HEK293 (cell line): ENCODE data around the gene ST6GAL1.

Experiments used
- CTCF ChIA-PET: fragments of 350-600 bp; formaldehyde crosslinking; extraction: SDS; loops from one replicate; lab custom pipeline; 2021; ENCODE audit warnings: antibody characterized with exemption; lab: Yijun Ruan, JAX
- POLR2A ChIA-PET: fragments of 300-600 bp; formaldehyde crosslinking; extraction: SDS; loops from one replicate; lab custom pipeline; 2020; ENCODE audit warnings: antibody characterized with exemption, inconsistent platforms; lab: Yijun Ruan, JAX
- H3K27ac ChIP-seq: fragments of 200-500 bp; sonication (Bioruptor generic); 2 replicates; pipeline ENCODE4 v1.5.1; 2014; ENCODE audit warnings: low read depth, low read length, control low read depth, inconsistent platforms; ENCODE audit errors: extremely low read depth
- H3K36me3 ChIP-seq, 2 experiments: fragments of 200-500 bp in 1 of 2; sonication (Bioruptor generic) in 1 of 2; 1 replicate in 1 of 2; 2 replicates in 1 of 2; pipeline ENCODE4 v1.5.1; 2014 to 2017; ENCODE audit warnings: inconsistent platforms in 2 of 2, low read length in 2 of 2; ENCODE audit not compliant: control insufficient read depth in 2 of 2, insufficient read depth in 1 of 2
- H3K4me1 ChIP-seq: fragments of 200-500 bp; sonication (Bioruptor generic); 2 replicates; pipeline ENCODE4 v1.5.1; 2014; ENCODE audit warnings: mild to moderate bottlenecking, low read length, inconsistent platforms; ENCODE audit not compliant: control insufficient read depth, insufficient read depth
- H3K4me3 ChIP-seq: 2 replicates; pipeline ENCODE4 v1.5.1; 2011; ENCODE audit warnings: low read depth, mild to moderate bottlenecking, control low read depth, low read length, moderate library complexity
- H3K9me3 ChIP-seq: fragments of 200-500 bp; sonication (Bioruptor generic); 2 replicates; pipeline ENCODE4 v1.5.1; 2014; ENCODE audit warnings: low read depth, low read length, inconsistent platforms; ENCODE audit not compliant: control insufficient read depth, insufficient read depth
- EGR2 ChIP-seq: fragments of 450-650 bp; formaldehyde crosslinking; IDR thresholded peaks from 2 replicates; pipeline ENCODE4 v1.5.1; 2016; ENCODE audit warnings: low read depth, missing biosample characterization, missing genetic modification characterization
- GLIS2 ChIP-seq: fragments of 450-650 bp; formaldehyde crosslinking; IDR thresholded peaks from 2 replicates; pipeline ENCODE4 v1.5.1; 2016; ENCODE audit warnings: missing biosample characterization, missing genetic modification characterization
- KLF1 ChIP-seq: fragments of 450-650 bp; formaldehyde crosslinking; IDR thresholded peaks from 2 replicates; pipeline ENCODE4 v1.5.1; 2016; ENCODE audit warnings: missing biosample characterization, missing genetic modification characterization
- KLF7 ChIP-seq: fragments of 450-650 bp; formaldehyde crosslinking; IDR thresholded peaks from 2 replicates; pipeline ENCODE4 v1.5.1; 2016; ENCODE audit warnings: missing biosample characterization, missing genetic modification characterization, borderline replicate concordance
- OSR2 ChIP-seq: fragments of 450-650 bp; formaldehyde crosslinking; IDR thresholded peaks from 2 replicates; pipeline ENCODE4 v1.5.1; 2016; ENCODE audit warnings: missing biosample characterization, missing genetic modification characterization
- OVOL3 ChIP-seq: fragments of 450-650 bp; formaldehyde crosslinking; IDR thresholded peaks from 2 replicates; pipeline ENCODE4 v1.5.1; 2016; ENCODE audit warnings: missing biosample characterization, missing genetic modification characterization
- ZBTB11 ChIP-seq: fragments of 450-650 bp; formaldehyde crosslinking; conservative IDR thresholded peaks from 2 replicates; pipeline ENCODE4 v1.5.1; 2016; ENCODE audit warnings: low read depth, missing biosample characterization, missing genetic modification characterization
- ZNF112 ChIP-seq: fragments of 450-650 bp; formaldehyde crosslinking; IDR thresholded peaks from 2 replicates; pipeline ENCODE4 v1.5.0; 2017; ENCODE audit warnings: missing biosample characterization, missing genetic modification characterization
- ZNF175 ChIP-seq: fragments of 450-650 bp; formaldehyde crosslinking; IDR thresholded peaks from 2 replicates; pipeline ENCODE4 v1.5.1; 2016; ENCODE audit warnings: missing biosample characterization, missing genetic modification characterization
- ZNF221 ChIP-seq: fragments of 450-650 bp; formaldehyde crosslinking; IDR thresholded peaks from 2 replicates; pipeline ENCODE4 v1.5.1; 2017; ENCODE audit warnings: missing biosample characterization, missing genetic modification characterization, borderline replicate concordance
- ZNF48 ChIP-seq: fragments of 450-650 bp; formaldehyde crosslinking; IDR thresholded peaks from 2 replicates; pipeline ENCODE4 v1.5.1; 2016; ENCODE audit warnings: missing biosample characterization, missing genetic modification characterization
- ZNF777 ChIP-seq: fragments of 450-650 bp; formaldehyde crosslinking; IDR thresholded peaks from 2 replicates; pipeline ENCODE4 v1.5.1; 2017; ENCODE audit warnings: missing biosample characterization, missing genetic modification characterization, borderline replicate concordance
- TF ChIP-seq, protein P1 (sequence below): fragments of 450-650 bp; formaldehyde crosslinking; IDR thresholded peaks from 2 replicates; pipeline ENCODE4 v1.5.1; 2016; ENCODE audit warnings: missing biosample characterization, missing genetic modification characterization
- TF ChIP-seq, protein P2 (sequence below): fragments of 450-650 bp; formaldehyde crosslinking; IDR thresholded peaks from 2 replicates; pipeline ENCODE4 v1.5.1; 2016; ENCODE audit warnings: missing biosample characterization, missing genetic modification characterization, low read depth
- TF ChIP-seq, protein P3 (sequence below): fragments of 450-650 bp; formaldehyde crosslinking; IDR thresholded peaks from 2 replicates; pipeline ENCODE4 v1.5.0; 2017; ENCODE audit warnings: missing biosample characterization, missing genetic modification characterization, borderline replicate concordance
- TF ChIP-seq, protein P4 (sequence below): fragments of 450-650 bp; IDR thresholded peaks from 2 replicates; pipeline ENCODE4 v1.5.1; 2018; ENCODE audit warnings: missing biosample characterization, mild to moderate bottlenecking, missing genetic modification characterization
- TF ChIP-seq, protein P5 (sequence below): fragments of 450-650 bp; formaldehyde crosslinking; conservative IDR thresholded peaks from 2 replicates; pipeline ENCODE4 v1.5.1; 2016; ENCODE audit warnings: low read depth, missing biosample characterization, missing genetic modification characterization

The ST6GAL1 gene

DNA sequence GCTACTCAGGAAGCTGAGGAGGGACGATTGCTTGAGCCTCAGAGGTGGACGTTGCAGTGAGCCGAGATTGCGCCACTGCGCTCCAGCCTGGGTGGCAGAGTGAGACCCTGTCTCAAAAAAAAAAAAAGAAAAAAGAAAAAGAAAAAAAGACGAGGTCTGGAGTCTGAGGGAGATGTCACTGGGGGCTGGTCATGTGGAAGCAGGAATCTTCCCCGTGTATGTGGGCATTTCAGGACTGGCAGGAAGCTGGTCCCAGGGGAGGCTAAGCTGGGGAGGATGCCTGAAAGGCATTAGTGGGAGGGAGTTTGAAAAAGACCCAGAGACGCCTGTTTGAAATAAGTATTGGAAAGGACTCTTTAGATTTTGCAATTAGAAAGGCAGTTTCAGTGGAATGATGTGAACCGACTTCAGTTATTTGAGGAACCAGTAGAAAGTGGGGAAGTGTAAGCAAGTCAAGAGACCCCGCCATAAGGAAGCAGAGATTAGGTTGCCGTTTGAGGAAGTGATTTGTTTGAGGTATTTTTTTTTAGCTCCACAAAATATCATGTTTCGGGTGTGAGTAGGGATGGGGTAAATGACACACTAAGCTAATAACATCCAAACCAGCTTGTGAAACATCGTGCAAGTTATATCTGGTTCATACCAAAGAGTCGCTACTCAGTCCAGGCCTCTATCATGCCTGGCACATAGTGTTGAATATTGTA is 55.5 kb downstream of the ST6GAL1 start:
- Histone ChIP-seq H3K9me3 (no peaks in the 10 kb centered on the region), H3K36me3 (no peaks in the 10 kb centered on the region), H3K4me1 (no peaks in the 10 kb centered on the region), H3K27ac (no peak overlapping the region), H3K4me3 (no peak overlapping the region)
- ChIA-PET POLR2A (no interaction called here), CTCF (interaction anchor here (0.7 kb wide), 1 partner anchor 20 kb away, joined by 3 read pairs; no protein-coding TSS in a partner anchor)
- TF ChIP-seq GLIS2 (no peak), ZNF777 (tag by site-specific recombination) (no peak), OVOL3 (no peak), ZNF112 (tag by site-specific recombination) (no peak), ZNF48 (tag by site-specific recombination) (no peak), ZNF175 (tag by site-specific recombination) (no peak), KLF7 (tag by site-specific recombination) (no peak), ZNF221 (tag by site-specific recombination) (no peak), KLF1 (no peak)
- TF ChIP-seq, protein P1, sequence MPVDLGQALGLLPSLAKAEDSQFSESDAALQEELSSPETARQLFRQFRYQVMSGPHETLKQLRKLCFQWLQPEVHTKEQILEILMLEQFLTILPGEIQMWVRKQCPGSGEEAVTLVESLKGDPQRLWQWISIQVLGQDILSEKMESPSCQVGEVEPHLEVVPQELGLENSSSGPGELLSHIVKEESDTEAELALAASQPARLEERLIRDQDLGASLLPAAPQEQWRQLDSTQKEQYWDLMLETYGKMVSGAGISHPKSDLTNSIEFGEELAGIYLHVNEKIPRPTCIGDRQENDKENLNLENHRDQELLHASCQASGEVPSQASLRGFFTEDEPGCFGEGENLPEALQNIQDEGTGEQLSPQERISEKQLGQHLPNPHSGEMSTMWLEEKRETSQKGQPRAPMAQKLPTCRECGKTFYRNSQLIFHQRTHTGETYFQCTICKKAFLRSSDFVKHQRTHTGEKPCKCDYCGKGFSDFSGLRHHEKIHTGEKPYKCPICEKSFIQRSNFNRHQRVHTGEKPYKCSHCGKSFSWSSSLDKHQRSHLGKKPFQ (tag by site-specific recombination), result no peak
- TF ChIP-seq, protein P2, sequence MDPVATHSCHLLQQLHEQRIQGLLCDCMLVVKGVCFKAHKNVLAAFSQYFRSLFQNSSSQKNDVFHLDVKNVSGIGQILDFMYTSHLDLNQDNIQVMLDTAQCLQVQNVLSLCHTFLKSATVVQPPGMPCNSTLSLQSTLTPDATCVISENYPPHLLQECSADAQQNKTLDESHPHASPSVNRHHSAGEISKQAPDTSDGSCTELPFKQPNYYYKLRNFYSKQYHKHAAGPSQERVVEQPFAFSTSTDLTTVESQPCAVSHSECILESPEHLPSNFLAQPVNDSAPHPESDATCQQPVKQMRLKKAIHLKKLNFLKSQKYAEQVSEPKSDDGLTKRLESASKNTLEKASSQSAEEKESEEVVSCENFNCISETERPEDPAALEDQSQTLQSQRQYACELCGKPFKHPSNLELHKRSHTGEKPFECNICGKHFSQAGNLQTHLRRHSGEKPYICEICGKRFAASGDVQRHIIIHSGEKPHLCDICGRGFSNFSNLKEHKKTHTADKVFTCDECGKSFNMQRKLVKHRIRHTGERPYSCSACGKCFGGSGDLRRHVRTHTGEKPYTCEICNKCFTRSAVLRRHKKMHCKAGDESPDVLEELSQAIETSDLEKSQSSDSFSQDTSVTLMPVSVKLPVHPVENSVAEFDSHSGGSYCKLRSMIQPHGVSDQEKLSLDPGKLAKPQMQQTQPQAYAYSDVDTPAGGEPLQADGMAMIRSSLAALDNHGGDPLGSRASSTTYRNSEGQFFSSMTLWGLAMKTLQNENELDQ (tag by site-specific recombination), result no peak

GRCh38 chr3:186986406-186986805 is 56.1 kb downstream of the ST6GAL1 start:
- no peaks in the 10 kb centered on the region for H3K36me3 ChIP-seq
- H3K27ac ChIP-seq, result no peak overlapping the region
- ChIA-PET CTCF (no interaction called here), POLR2A (no interaction called here)
- no peaks in the 10 kb centered on the region for H3K4me1 ChIP-seq
- no peak overlapping the region for H3K4me3 ChIP-seq
- H3K9me3 ChIP-seq, result no peaks in the 10 kb centered on the region
- TF ChIP-seq, protein P3, sequence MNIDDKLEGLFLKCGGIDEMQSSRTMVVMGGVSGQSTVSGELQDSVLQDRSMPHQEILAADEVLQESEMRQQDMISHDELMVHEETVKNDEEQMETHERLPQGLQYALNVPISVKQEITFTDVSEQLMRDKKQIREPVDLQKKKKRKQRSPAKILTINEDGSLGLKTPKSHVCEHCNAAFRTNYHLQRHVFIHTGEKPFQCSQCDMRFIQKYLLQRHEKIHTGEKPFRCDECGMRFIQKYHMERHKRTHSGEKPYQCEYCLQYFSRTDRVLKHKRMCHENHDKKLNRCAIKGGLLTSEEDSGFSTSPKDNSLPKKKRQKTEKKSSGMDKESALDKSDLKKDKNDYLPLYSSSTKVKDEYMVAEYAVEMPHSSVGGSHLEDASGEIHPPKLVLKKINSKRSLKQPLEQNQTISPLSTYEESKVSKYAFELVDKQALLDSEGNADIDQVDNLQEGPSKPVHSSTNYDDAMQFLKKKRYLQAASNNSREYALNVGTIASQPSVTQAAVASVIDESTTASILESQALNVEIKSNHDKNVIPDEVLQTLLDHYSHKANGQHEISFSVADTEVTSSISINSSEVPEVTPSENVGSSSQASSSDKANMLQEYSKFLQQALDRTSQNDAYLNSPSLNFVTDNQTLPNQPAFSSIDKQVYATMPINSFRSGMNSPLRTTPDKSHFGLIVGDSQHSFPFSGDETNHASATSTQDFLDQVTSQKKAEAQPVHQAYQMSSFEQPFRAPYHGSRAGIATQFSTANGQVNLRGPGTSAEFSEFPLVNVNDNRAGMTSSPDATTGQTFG (tag by site-specific recombination), result no peak
- TF ChIP-seq ZBTB11 (tag by site-specific recombination) (no peak), EGR2 (no peak), OSR2 (tag by site-specific recombination) (no peak)
- TF ChIP-seq, protein P4, sequence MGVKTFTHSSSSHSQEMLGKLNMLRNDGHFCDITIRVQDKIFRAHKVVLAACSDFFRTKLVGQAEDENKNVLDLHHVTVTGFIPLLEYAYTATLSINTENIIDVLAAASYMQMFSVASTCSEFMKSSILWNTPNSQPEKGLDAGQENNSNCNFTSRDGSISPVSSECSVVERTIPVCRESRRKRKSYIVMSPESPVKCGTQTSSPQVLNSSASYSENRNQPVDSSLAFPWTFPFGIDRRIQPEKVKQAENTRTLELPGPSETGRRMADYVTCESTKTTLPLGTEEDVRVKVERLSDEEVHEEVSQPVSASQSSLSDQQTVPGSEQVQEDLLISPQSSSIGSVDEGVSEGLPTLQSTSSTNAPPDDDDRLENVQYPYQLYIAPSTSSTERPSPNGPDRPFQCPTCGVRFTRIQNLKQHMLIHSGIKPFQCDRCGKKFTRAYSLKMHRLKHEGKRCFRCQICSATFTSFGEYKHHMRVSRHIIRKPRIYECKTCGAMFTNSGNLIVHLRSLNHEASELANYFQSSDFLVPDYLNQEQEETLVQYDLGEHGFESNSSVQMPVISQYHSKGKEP (tag by site-specific recombination), result no peak
- TF ChIP-seq, protein P5, sequence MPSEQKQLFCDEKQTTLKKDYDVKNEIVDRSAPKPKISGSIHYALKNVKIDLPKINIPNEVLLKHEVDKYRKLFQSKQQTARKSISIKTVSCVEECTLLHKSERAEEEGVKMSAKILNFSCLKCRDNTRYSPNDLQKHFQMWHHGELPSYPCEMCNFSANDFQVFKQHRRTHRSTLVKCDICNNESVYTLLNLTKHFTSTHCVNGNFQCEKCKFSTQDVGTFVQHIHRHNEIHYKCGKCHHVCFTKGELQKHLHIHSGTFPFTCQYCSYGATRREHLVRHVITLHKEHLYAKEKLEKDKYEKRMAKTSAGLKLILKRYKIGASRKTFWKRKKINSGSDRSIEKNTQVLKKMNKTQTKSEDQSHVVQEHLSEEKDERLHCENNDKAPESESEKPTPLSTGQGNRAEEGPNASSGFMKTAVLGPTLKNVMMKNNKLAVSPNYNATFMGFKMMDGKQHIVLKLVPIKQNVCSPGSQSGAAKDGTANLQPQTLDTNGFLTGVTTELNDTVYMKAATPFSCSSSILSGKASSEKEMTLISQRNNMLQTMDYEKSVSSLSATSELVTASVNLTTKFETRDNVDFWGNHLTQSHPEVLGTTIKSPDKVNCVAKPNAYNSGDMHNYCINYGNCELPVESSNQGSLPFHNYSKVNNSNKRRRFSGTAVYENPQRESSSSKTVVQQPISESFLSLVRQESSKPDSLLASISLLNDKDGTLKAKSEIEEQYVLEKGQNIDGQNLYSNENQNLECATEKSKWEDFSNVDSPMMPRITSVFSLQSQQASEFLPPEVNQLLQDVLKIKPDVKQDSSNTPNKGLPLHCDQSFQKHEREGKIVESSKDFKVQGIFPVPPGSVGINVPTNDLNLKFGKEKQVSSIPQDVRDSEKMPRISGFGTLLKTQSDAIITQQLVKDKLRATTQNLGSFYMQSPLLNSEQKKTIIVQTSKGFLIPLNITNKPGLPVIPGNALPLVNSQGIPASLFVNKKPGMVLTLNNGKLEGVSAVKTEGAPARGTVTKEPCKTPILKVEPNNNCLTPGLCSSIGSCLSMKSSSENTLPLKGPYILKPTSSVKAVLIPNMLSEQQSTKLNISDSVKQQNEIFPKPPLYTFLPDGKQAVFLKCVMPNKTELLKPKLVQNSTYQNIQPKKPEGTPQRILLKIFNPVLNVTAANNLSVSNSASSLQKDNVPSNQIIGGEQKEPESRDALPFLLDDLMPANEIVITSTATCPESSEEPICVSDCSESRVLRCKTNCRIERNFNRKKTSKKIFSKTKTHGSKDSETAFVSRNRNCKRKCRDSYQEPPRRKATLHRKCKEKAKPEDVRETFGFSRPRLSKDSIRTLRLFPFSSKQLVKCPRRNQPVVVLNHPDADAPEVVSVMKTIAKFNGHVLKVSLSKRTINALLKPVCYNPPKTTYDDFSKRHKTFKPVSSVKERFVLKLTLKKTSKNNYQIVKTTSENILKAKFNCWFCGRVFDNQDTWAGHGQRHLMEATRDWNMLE (tag by site-specific recombination), result no peak
